Stimulated activated CD4-positive, alpha-beta T cell treated with anti-CD3 and anti-CD28 coated beads, Interleukin-15, amount 100 ng/mL, for 1 hour (primary cell): ENCODE data around the gene CAPRIN1.

Experiments used
- DNase-seq, 2 donors: peaks; one replicate each; pipeline ENCODE4 v3.0.0-alpha.2; 2020; ENCODE audit warnings: low read depth in 1 of 2, low spot score in 1 of 2

The CAPRIN1 gene

DNA sequence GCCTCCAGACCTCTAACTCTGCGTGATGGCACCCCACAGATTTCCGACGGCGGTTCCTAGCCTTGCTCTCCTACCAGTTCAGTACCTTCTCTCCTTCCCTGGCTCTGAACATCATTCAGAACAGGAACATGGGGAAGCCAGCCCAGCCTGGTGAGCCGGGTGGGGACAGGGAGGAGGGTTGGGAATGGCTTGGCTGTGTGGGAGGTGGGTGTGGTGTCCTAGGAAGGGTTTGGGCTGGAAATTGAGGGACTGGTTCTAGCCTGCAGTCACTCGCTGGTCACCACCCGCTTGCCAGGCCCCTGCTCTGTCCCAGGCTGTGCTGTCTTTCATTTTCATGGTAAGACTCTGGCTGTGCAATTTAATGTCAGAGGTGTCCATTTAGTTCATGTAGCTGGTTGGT is 87.8 kb downstream of the CAPRIN1 start:
- DNase-seq, result no peak

- DNase-seq, result no peak
Measured at GRCh38 chr11:34140149-34140548, 88.6 kb downstream of the CAPRIN1 start.

DNA sequence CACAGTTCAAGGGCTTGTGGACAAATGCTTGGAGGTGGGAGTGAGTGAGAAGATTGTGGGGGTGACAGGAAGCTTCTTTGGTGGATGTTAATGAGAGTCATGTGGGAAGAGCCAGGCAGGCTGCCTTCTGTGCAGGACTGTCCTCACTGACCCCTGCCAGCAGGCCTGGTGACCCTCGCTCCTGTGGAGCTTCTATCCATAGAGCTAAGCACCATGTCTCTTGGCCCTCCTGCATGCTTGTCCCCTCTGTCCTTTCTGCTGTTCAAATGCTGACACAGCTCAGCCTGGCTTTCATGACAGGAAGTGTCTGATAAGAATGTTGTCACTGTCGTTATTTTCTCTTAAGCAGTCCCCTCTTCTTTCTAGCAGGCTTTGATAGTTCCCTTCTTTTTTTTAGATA is 91.5 kb downstream of the CAPRIN1 start:
- no peak for DNase-seq

DNA sequence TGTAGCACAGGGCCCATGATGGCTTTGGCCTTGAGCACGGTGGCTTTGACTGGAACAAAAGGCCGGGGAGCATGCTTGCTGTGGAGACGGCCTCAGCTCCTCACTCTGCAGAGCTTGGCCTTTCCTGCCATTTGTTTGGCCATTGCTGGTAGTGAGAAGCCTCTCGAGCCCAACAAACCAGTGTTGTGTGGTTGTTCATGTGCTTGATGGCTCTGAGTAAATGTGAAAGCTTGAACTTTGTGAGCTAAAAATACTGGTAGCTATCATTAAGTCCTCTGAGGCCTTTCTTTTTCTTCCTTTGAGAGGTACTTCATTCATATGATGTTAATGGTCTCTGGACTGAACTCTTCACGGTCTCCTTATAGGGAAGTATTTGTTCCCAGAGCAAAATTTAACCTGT is 93.5 kb downstream of the CAPRIN1 start:
- DNase-seq, result no peak

DNA sequence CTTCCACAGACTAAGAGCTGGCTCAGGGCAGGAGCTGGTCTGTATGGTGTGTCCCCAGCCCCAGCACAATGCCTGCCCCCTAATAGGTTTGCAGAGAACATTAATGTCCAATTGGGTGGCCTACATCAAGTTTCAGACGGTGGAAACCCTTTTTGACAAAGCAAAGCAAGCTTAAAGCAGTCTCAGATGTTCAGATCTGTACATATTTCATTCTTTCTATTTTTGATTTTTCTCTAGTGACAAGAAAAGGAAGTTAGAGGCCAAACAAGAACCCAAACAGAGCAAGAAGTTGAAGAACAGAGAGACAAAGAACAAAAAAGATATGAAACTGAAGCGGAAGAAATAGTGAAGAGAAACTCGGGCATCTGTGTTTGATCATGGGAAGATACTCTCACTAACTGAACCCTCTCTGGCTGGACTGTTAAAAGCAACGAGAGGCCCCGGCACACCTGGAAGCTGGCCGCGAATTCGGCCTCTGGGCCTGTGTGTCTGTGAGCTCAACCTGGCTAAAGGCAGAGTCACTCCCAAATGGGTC is 94.4 kb downstream of the CAPRIN1 start:
- no peak for DNase-seq

- no peak for DNase-seq
Measured at GRCh38 chr11:34146411-34146810, 94.9 kb downstream of the CAPRIN1 start.

GRCh38 chr11:34146866-34147265 is 95.3 kb downstream of the CAPRIN1 start:
- no peak for DNase-seq

- DNase-seq, result no peak
Measured at GRCh38 chr11:34147581-34147980, 96.0 kb downstream of the CAPRIN1 start.

DNA sequence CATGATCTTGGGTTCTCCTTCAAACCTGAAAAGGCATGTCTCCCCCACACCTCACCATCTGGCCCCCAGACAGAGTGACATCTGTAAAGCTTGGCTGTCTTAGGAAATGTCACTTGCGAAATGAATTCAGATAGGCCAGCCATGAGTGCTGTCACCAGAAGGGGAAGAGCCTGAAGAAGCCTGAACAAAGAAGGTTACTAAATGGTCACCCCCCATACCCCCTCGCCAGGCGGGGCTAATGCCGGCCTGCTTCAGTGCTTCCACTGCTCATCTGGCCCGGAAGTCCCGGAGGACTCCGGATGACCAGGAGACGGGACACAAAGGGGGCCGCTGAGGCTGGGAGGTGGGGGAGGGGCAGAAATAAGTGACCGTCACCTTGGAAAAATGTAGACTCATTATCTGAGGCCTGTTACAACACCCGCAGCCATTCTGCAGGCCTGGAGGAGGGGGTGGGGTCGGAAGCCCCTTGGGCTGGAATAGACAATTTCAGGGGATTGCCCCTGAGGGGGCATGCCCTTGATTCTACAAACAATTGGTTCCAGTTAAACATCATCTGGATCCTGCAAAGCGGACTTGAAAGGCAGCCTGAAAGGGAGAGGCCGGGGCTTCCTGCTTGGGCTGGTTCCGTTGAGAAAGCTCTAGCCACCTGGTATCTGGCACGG is 97.1 kb downstream of the CAPRIN1 start:
- no peak for DNase-seq

DNA sequence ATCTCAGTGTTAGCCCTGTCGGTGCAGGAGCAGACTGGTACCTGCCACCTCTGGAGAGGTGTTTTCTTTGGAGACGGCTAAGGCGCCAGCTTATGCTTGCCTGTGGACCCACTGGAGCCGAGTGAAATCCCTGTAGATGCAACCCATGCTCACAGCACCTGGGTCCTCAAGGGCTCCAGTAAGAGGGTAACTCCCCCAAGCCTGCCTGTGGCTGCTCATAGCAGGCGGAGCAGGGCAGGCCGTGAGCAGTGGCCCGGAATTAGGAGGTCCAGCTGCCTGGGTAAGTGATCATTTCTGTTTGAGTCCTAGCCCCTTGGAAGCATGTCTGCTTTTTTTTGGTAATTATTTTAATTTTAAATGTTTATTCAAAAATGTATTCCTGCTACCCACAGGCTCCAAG is 97.7 kb downstream of the CAPRIN1 start:
- DNase-seq, result no peak

- DNase-seq, result no peak
Measured at GRCh38 chr11:34149786-34150185, 98.3 kb downstream of the CAPRIN1 start.

DNA sequence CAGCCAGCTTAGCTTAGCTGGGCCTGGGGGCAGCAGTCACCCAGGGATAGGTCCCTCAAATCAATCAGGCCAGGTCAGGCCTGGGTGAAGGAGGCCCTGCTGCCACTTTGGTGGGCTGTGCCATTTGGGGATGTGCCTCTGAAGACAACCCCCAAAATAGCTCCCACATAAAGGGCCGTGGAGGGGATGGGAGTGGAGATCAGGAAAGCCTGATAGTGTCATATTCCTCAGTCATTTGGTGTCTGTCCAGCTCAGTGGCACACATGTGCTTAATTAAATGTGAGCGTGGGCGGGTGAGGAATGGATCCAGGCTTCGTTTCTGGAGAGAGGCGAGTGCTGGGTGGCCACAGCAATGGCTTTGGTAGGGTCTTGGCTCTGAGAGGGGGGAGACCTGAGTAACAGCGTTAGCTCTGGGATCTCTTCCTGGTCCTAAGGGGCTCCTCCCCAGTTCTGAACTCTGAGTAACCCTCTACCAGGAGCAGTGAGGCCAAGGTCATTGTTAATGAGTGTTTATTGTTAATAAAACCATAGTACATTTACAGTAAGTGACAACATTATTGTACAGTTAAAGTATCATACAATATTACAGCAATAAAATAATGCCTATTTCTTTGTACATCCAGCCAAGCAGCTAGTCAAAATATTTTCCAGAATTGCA is 99.1 kb downstream of the CAPRIN1 start:
- no peak for DNase-seq
